Epidermal melanocyte (primary cell): Measurements from ENCODE around the gene SEC23A.

Experiments
- DNase-seq: peaks from one replicate; pipeline ENCODE4 v3.0.0; 2011; ENCODE audit warnings: low spot score; ENCODE audit not compliant: insufficient read length

Gene SEC23A

GRCh38 chr14:38991299-38991698 is 111.7 kb downstream of the SEC23A start:
- DNase-seq, result no peak

- no peak for DNase-seq
Measured at GRCh38 chr14:38989922-38990546, 113.0 kb downstream of the SEC23A start.

- no peak for DNase-seq
Measured at GRCh38 chr14:38987781-38988180, 115.3 kb downstream of the SEC23A start.

GRCh38 chr14:38982837-38983236 is 120.2 kb downstream of the SEC23A start:
- DNase-seq, result no peak

- DNase-seq, result no peak
Measured at GRCh38 chr14:38982278-38982677, 120.8 kb downstream of the SEC23A start.
